Gastrocnemius medialis (tissue), 4 donors: ENCODE measurements around the gene AP5Z1. TPM values are rescaled to one million over a fixed set of nuclear protein-coding genes. Genes with fewer than 3 reads are reported as not detected.

ENCODE experiments used
- ATAC-seq, 2 donors: fragments of 150-250 bp; one replicate each; pipeline ENCODE4 v1.9.1; 2016
- DNase-seq, 2 donors: peaks; one replicate each; pipeline ENCODE4 v3.0.0-alpha.2; 2019
- H3K27ac ChIP-seq, 4 donors: fragments of 200-600 bp; sonication (generic); 1 replicate in 1 of 4; 2 replicates in 3 of 4; pipeline ENCODE4 v1.5.1; 2016 to 2018; ENCODE audit warnings: mild to moderate bottlenecking in 2 of 4, moderate library complexity in 1 of 4
- H3K27me3 ChIP-seq, 3 donors: fragments of 200-600 bp; sonication (generic) in 2 of 3; 1 replicate in 1 of 3; 2 replicates in 2 of 3; pipeline versions ENCODE4 v1.5.1 to v1.6.0; 2016 to 2019; ENCODE audit warnings: mild to moderate bottlenecking in 1 of 3, moderate library complexity in 1 of 3
- H3K36me3 ChIP-seq, 2 donors: fragments of 200-600 bp; sonication (generic) in 1 of 2; one replicate each; pipeline ENCODE4 v1.5.1; 2017 to 2018
- H3K4me1 ChIP-seq, 2 donors: fragments of 200-600 bp; sonication (generic) in 1 of 2; one replicate each; pipeline ENCODE4 v1.5.1; 2016 to 2017; ENCODE audit warnings: mild to moderate bottlenecking in 2 of 2
- H3K4me3 ChIP-seq, 4 donors: fragments of 200-600 bp; sonication (generic) in 3 of 4; 1 replicate in 1 of 4; 2 replicates in 3 of 4; pipeline ENCODE4 v1.5.1; 2016 to 2019; ENCODE audit warnings: mild to moderate bottlenecking in 2 of 4
- H3K9me3 ChIP-seq, 3 donors: fragments of 200-600 bp; sonication (generic) in 2 of 3; 1 replicate in 1 of 3; 2 replicates in 2 of 3; pipeline ENCODE4 v1.5.1; 2016 to 2019
- CTCF ChIP-seq, 5 experiments: fragments of 450-650 bp in 3 of 5; fragments of 200-600 bp in 2 of 5; sonication (generic) in 2 of 5; IDR thresholded peaks in 4 of 5; conservative IDR thresholded peaks in 1 of 5; 1 replicate in 4 of 5; 2 replicates in 1 of 5; pipeline ENCODE4 v1.5.1; 2016 to 2019; ENCODE audit warnings: antibody characterized with exemption in 5 of 5, mild to moderate bottlenecking in 3 of 5, moderate library complexity in 3 of 5
- POLR2A ChIP-seq, 2 donors: fragments of 450-650 bp; IDR thresholded peaks; one replicate each; pipeline ENCODE4 v1.6.1; 2017; ENCODE audit warnings: antibody characterized with exemption in 2 of 2, mild to moderate bottlenecking in 2 of 2, moderate library complexity in 2 of 2
- in situ Hi-C, 4 donors: fragments of 200-750 bp; cut with MboI; loops; one replicate each; pipeline versions ENCODE4 v1.15.0 to v1.8.0; 2017; ENCODE audit warnings: low sequenced_read_pairs in 4 of 4
- intact Hi-C: fragments of 100-400 bp; cut with DNase I; formaldehyde crosslinking; loops from one replicate; pipeline ENCODE4 v1.15.1; 2023; ENCODE audit warnings: low total_unique reads
- total RNA-seq, 4 donors: library from RNA; depleted of rRNA; stranded (reverse); fragments of >200 nt; gene quantifications; one replicate each; pipeline versions ENCODE4 v1.1.0 to v1.2.3, GENCODE V29; 2016

The AP5Z1 gene
- total RNA-seq, 4 donors from 2014 or later, result 10.2 to 18.1 (median 14.6) TPM

GRCh38 chr7:4763091-4763793 lies 12.2 kb upstream of the AP5Z1 start:
- DNase-seq, result no peak
- ATAC-seq, result no peak
- in situ Hi-C loops, result loop anchor here in 2 of 4 donors (25.0 kb wide), 1 partner anchor 126 kb away; no protein-coding TSS in a partner anchor
- H3K27me3 ChIP-seq, result no peaks in the 10 kb centered on the region
- intact Hi-C loops, result no loop called here
- H3K36me3 ChIP-seq, result peaks cover 3 to 71% of the 10 kb centered on the region in 2 donors
- no peaks in the 10 kb centered on the region for H3K4me1 ChIP-seq
- H3K9me3 ChIP-seq, result no peaks in the 10 kb centered on the region
- TF ChIP-seq CTCF (IDR thresholded peaks at IDR 0.05 in 4 of 5, conservative IDR thresholded peaks at IDR 0.05 in 1 of 5) (no peak), POLR2A (IDR thresholded peaks at IDR 0.05) (no peak)
- no peak overlapping the region for H3K4me3 ChIP-seq
- H3K27ac ChIP-seq, result no peak overlapping the region

- H3K27me3 ChIP-seq, result no peaks in the 10 kb centered on the region
- TF ChIP-seq CTCF (IDR thresholded peaks at IDR 0.05 in 4 of 5, conservative IDR thresholded peaks at IDR 0.05 in 1 of 5) (no peak), POLR2A (IDR thresholded peaks at IDR 0.05) (no peak)
- no peaks in the 10 kb centered on the region for H3K9me3 ChIP-seq
- no peak overlapping the region for H3K27ac ChIP-seq
- intact Hi-C loops, result no loop called here
- in situ Hi-C loops, result loop anchor here in 2 of 4 donors (25.0 kb wide), 1 partner anchor 126 kb away; no protein-coding TSS in a partner anchor
- no peak for DNase-seq
- ATAC-seq, result no peak
- no peak overlapping the region for H3K4me3 ChIP-seq
- H3K36me3 ChIP-seq, result peaks cover 3 to 65% of the 10 kb centered on the region in 2 donors
- peaks cover 0 to 3% of the 10 kb centered on the region in 2 donors for H3K4me1 ChIP-seq
Measured at GRCh38 chr7:4763794-4764185, 11.6 kb upstream of the AP5Z1 start.

- TF ChIP-seq CTCF (IDR thresholded peaks at IDR 0.05 in 4 of 5, conservative IDR thresholded peaks at IDR 0.05 in 1 of 5) (no peak), POLR2A (IDR thresholded peaks at IDR 0.05) (no peak)
- intact Hi-C loops (no loop called here), in situ Hi-C loops (loop anchor here in 2 of 4 donors (25.0 kb wide), 1 partner anchor 127 kb away; no protein-coding TSS in a partner anchor)
- no peaks in the 10 kb centered on the region for H3K9me3 ChIP-seq
- no peak for ATAC-seq
- no peak overlapping the region for H3K27ac ChIP-seq
- no peaks in the 10 kb centered on the region for H3K27me3 ChIP-seq
- no peak for DNase-seq
- peaks cover 4 to 10% of the 10 kb centered on the region in 2 donors for H3K4me1 ChIP-seq
- H3K36me3 ChIP-seq, result peaks cover 3 to 58% of the 10 kb centered on the region in 2 donors
- no peak overlapping the region for H3K4me3 ChIP-seq
Measured at GRCh38 chr7:4764402-4765007, 10.9 kb upstream of the AP5Z1 start.

DNA sequence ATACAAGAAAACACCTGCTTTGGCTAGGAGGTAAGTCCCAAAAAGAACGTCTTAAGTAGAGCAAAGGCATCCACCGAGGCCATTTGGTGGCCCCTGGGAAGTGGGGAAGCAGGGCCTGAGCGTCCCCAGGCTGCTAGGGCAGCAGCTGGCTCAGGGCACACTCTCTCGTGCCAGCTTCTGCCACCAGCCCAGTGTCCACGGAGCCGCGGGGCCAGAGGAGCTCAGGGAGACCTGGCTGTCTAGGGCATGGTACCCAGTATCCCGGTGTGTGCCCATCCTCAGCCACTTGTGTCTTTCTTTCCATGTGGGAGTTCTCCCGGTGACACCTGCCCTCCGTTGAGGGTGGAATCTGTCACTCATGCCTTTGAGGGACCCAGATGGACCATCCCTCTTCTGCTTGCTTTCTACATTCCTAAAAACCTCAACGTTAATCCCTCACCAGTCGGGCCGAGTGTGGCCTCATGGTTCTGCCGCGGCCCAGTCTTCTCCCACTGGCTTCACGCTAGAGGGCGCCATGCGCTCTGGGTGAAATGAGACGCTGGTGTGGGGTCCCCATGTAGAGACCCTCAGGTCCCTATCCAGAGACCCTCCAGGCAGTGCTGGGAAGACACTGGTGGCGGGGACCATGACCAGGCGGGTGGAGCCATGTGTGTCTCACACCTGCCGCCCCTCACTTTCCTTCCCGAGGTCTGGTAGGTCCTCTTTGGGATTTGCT lies 9.5 kb upstream of the AP5Z1 start:
- H3K4me3 ChIP-seq, result no peak overlapping the region
- H3K36me3 ChIP-seq, result peaks cover 3 to 45% of the 10 kb centered on the region in 2 donors
- intact Hi-C loops (no loop called here), in situ Hi-C loops (loop anchor here in 2 of 4 donors (25.0 kb wide), 1 partner anchor 129 kb away; no protein-coding TSS in a partner anchor)
- no peak overlapping the region for H3K27ac ChIP-seq
- H3K4me1 ChIP-seq, result peaks cover 7 to 18% of the 10 kb centered on the region in 2 donors
- ATAC-seq (no peak), DNase-seq (no peak)
- no peaks in the 10 kb centered on the region for H3K9me3 ChIP-seq
- no peak for TF ChIP-seq CTCF (IDR thresholded peaks at IDR 0.05 in 4 of 5, conservative IDR thresholded peaks at IDR 0.05 in 1 of 5)
- no peak for TF ChIP-seq POLR2A (IDR thresholded peaks at IDR 0.05)
- no peaks in the 10 kb centered on the region for H3K27me3 ChIP-seq
